SIG-M5 (cell line): ENCODE data around the gene UGT1A4.
"Not testable (repeated sequence)": the region's sequence is repeated elsewhere in the genome, so short reads cannot be mapped to it uniquely, and the experiment has no call there.

ENCODE experiments used
- DNase-seq: peaks from one replicate; lab custom pipeline; 2025; lab: John Stamatoyannopoulos, UW

Gene UGT1A4

GRCh38 chr2:233750689-233751088 is 32.2 kb downstream of the UGT1A4 start:
- not testable (repeated sequence) for DNase-seq

GRCh38 chr2:233751212-233752009 is 32.9 kb downstream of the UGT1A4 start:
- not testable (repeated sequence) for DNase-seq

- DNase-seq: no peak
Measured at GRCh38 chr2:233754872-233755611, 36.5 kb downstream of the UGT1A4 start.

GRCh38 chr2:233756429-233757081 is 38.0 kb downstream of the UGT1A4 start:
- no peak for DNase-seq

GRCh38 chr2:233758141-233758540 is 39.6 kb downstream of the UGT1A4 start:
- DNase-seq: no peak

GRCh38 chr2:233758849-233759248 is 40.3 kb downstream of the UGT1A4 start:
- no peak for DNase-seq

- no peak for DNase-seq
Measured at GRCh38 chr2:233760043-233760442, 41.5 kb downstream of the UGT1A4 start, which contains the start of gene UGT1A1. UGT1A1 (plus strand) TSS chr2:233760270; CDS start chr2:233760288, 18 bp downstream.

GRCh38 chr2:233761040-233761769 is 42.7 kb downstream of the UGT1A4 start:
- DNase-seq: no peak

- no peak for DNase-seq
Measured at GRCh38 chr2:233764264-233764663, 45.7 kb downstream of the UGT1A4 start.

- DNase-seq: no peak
Measured at GRCh38 chr2:233764761-233765160, 46.2 kb downstream of the UGT1A4 start.

GRCh38 chr2:233766416-233766815 is 47.9 kb downstream of the UGT1A4 start:
- no peak for DNase-seq

- DNase-seq: no peak
Measured at GRCh38 chr2:233768076-233768475, 49.5 kb downstream of the UGT1A4 start.

GRCh38 chr2:233769260-233769659 is 50.7 kb downstream of the UGT1A4 start:
- DNase-seq: no peak

GRCh38 chr2:233772153-233772552 is 53.6 kb downstream of the UGT1A4 start:
- no peak for DNase-seq

GRCh38 chr2:233772583-233772982 is 54.0 kb downstream of the UGT1A4 start:
- DNase-seq: no peak

GRCh38 chr2:233773854-233774253 is 55.3 kb downstream of the UGT1A4 start:
- DNase-seq: no peak

GRCh38 chr2:233775414-233775813 is 56.9 kb downstream of the UGT1A4 start:
- DNase-seq: no peak

- no peak for DNase-seq
Measured at GRCh38 chr2:233778030-233778429, 59.5 kb downstream of the UGT1A4 start, which contains the start of gene MROH2A. MROH2A (plus strand) TSS chr2:233778330; CDS start chr2:233779359, 1,029 bp downstream.

GRCh38 chr2:233779722-233780121 is 61.2 kb downstream of the UGT1A4 start:
- no peak for DNase-seq

GRCh38 chr2:233780771-233781170 is 62.2 kb downstream of the UGT1A4 start:
- DNase-seq: no peak

GRCh38 chr2:233789554-233789953 is 71.0 kb downstream of the UGT1A4 start:
- no peak for DNase-seq
